Caco-2 (cell line): ENCODE measurements around the gene ALKAL2. TPM values are rescaled to one million over a fixed set of nuclear protein-coding genes. Genes with fewer than 3 reads are reported as not detected.

Source experiments
- BruUV-seq: library from RNA; stranded (reverse); fragments of 400-500 nt; replicated peaks from 2 replicates; lab custom pipeline; 2021; lab: Mats Ljungman, UMichigan
- CTCF ChIA-PET: fragments of 300-600 bp; sonication (Branson Sonifier 250); formaldehyde crosslinking; loops from one replicate; lab custom pipeline; 2022; ENCODE audit warnings: antibody characterized with exemption; lab: Charles Lee
- POLR2A ChIA-PET: fragments of 300-600 bp; sonication (Branson Sonifier 250); formaldehyde crosslinking; loops from one replicate; lab custom pipeline; 2022; ENCODE audit warnings: antibody characterized with exemption; lab: Charles Lee
- DNase-seq, 2 experiments: peaks; one replicate each; pipeline versions ENCODE4 v3.0.0 to v3.0.0-alpha.2; 2020 to 2022
- H3K27me3 ChIP-seq: replicated peaks from 2 replicates; pipeline ENCODE4 v1.6.0; 2011; ENCODE audit warnings: low read length; ENCODE audit not compliant: control insufficient read depth, insufficient read depth
- H3K36me3 ChIP-seq: 2 replicates; pipeline ENCODE4 v1.5.1; 2011; ENCODE audit warnings: low read length; ENCODE audit not compliant: control insufficient read depth, insufficient read depth
- H3K4me1 ChIP-seq: fragments of 250-450 bp; sonication (Bioruptor Pico); 2 replicates; pipeline ENCODE4 v1.5.1; 2020; ENCODE audit warnings: mild to moderate bottlenecking
- H3K4me3 ChIP-seq: 2 replicates; pipeline ENCODE4 v1.5.1; 2011; ENCODE audit warnings: low read depth, mild to moderate bottlenecking, control low read depth, low read length
- H3K9me3 ChIP-seq: fragments of 250-450 bp; sonication (Bioruptor Pico); 2 replicates; pipeline ENCODE4 v1.5.1; 2020; ENCODE audit warnings: mild to moderate bottlenecking, moderate library complexity
- H3K27ac Mint-ChIP-seq: one replicate; pipeline ENCODE4 v1.8.0; 2022; ENCODE audit warnings: mixed read lengths; ENCODE audit not compliant: unreplicated experiment
- H3K27me3 Mint-ChIP-seq: one replicate; pipeline ENCODE4 v1.8.0; 2022; ENCODE audit warnings: mixed read lengths; ENCODE audit not compliant: insufficient read depth, unreplicated experiment
- H3K36me3 Mint-ChIP-seq: one replicate; pipeline ENCODE4 v1.8.0; 2022; ENCODE audit warnings: mild to moderate bottlenecking, mixed read lengths; ENCODE audit not compliant: insufficient read depth, unreplicated experiment
- H3K4me1 Mint-ChIP-seq: one replicate; pipeline ENCODE4 v1.8.0; 2022; ENCODE audit warnings: low read depth, mixed read lengths; ENCODE audit not compliant: unreplicated experiment
- H3K4me3 Mint-ChIP-seq: one replicate; pipeline ENCODE4 v1.8.0; 2022; ENCODE audit warnings: mild to moderate bottlenecking, moderate library complexity, mixed read lengths; ENCODE audit not compliant: unreplicated experiment
- H3K9me3 Mint-ChIP-seq: one replicate; pipeline ENCODE4 v1.8.0; 2022; ENCODE audit warnings: mixed read lengths; ENCODE audit not compliant: unreplicated experiment
- intact Hi-C: fragments of 100-400 bp; cut with micrococcal nuclease; formaldehyde crosslinking; loops from one replicate; pipeline ENCODE4 v1.10.0; 2022; ENCODE audit not compliant: unreplicated experiment
- total RNA-seq: library from RNA; stranded (reverse); gene quantifications from 2 replicates; pipeline ENCODE4 v1.2.3, GENCODE V29; 2022
- TF ChIP-seq, protein P1 (sequence below), 2 experiments: fragments of 200-600 bp in 1 of 2; IDR thresholded peaks; 1 replicate in 1 of 2; 2 replicates in 1 of 2; pipeline versions ENCODE4 v1.5.1 to v1.8.0; 2011 to 2022; ENCODE audit warnings: antibody characterized with exemption in 1 of 2, control low read depth in 1 of 2, inconsistent platforms in 1 of 2, low read depth in 1 of 2, low read length in 1 of 2, mild to moderate bottlenecking in 1 of 2, moderate library complexity in 1 of 2; ENCODE audit not compliant: insufficient read depth in 1 of 2, severe bottlenecking in 1 of 2, unreplicated experiment in 1 of 2

ALKAL2 gene
- total RNA-seq, 1 experiment from 2014 or later, result not detected

GRCh38 chr2:260507-261161 is 27.3 kb downstream of the ALKAL2 start:
- Mint-ChIP-seq H3K27ac (no peak overlapping the region), H3K36me3 (peaks cover 11% of the 10 kb centered on the region), H3K27me3 (no peaks in the 10 kb centered on the region), H3K4me3 (no peak overlapping the region), H3K9me3 (peaks cover 16% of the 10 kb centered on the region), H3K4me1 (peaks cover 17% of the 10 kb centered on the region)
- Histone ChIP-seq H3K4me1 (peaks cover 21% of the 10 kb centered on the region), H3K27me3 (no peaks in the 10 kb centered on the region), H3K36me3 (no peaks in the 10 kb centered on the region; the same call in 1 of the 2 replicates), H3K9me3 (peaks cover 14% of the 10 kb centered on the region; the same call in 1 of the 2 replicates), H3K4me3 (no peak overlapping the region)
- TF ChIP-seq, protein P1, sequence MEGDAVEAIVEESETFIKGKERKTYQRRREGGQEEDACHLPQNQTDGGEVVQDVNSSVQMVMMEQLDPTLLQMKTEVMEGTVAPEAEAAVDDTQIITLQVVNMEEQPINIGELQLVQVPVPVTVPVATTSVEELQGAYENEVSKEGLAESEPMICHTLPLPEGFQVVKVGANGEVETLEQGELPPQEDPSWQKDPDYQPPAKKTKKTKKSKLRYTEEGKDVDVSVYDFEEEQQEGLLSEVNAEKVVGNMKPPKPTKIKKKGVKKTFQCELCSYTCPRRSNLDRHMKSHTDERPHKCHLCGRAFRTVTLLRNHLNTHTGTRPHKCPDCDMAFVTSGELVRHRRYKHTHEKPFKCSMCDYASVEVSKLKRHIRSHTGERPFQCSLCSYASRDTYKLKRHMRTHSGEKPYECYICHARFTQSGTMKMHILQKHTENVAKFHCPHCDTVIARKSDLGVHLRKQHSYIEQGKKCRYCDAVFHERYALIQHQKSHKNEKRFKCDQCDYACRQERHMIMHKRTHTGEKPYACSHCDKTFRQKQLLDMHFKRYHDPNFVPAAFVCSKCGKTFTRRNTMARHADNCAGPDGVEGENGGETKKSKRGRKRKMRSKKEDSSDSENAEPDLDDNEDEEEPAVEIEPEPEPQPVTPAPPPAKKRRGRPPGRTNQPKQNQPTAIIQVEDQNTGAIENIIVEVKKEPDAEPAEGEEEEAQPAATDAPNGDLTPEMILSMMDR (IDR thresholded peaks at IDR 0.05; ENCODE audit: insufficient read depth in 1 of 2, low read depth in 1 of 2, low read length in 1 of 2, severe bottlenecking in 1 of 2, unreplicated experiment in 1 of 2), result no peak
- BruUV-seq, result no TSS peak
- DNase-seq, result peak; percentile 23 to 53
- POLR2A ChIA-PET, result no interaction called here
- intact Hi-C loops, result no loop called here
- CTCF ChIA-PET, result interaction anchor here (1.7 kb wide), 1 partner anchor 14 kb away, joined by 10 read pairs; no protein-coding TSS in a partner anchor

DNA sequence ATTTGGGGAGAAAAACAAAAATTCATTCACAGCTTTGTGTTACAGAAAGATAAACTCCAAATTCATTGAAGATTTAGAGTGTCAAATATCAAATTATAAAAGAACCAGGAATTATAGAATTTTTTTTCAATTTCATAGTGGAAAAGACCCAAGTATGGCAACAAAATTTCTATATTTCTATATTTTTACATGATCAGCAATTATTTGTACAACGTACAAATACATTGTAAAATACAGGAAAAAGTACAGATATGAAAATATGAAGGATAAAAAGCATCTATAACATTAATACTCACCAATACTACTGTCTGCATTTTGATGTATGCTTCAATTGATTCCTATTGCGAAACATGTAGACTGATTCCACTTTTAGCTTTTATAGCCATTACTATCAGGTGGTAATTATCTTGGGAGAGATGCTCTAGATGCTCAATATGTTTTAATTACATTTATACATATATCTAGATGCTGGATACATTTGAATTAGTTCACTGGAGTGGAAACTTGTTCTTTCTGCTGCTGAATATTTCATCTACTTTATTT is 28.0 kb downstream of the ALKAL2 start:
- Histone ChIP-seq H3K27me3 (no peaks in the 10 kb centered on the region), H3K9me3 (peaks cover 14% of the 10 kb centered on the region; the same call in 1 of the 2 replicates), H3K36me3 (no peaks in the 10 kb centered on the region; the same call in 1 of the 2 replicates), H3K4me3 (no peak overlapping the region), H3K4me1 (peaks cover 20% of the 10 kb centered on the region)
- no TSS peak for BruUV-seq
- CTCF ChIA-PET, result no interaction called here
- TF ChIP-seq, protein P1 (IDR thresholded peaks at IDR 0.05; ENCODE audit: insufficient read depth in 1 of 2, low read depth in 1 of 2, low read length in 1 of 2, severe bottlenecking in 1 of 2, unreplicated experiment in 1 of 2), result no peak
- POLR2A ChIA-PET, result no interaction called here
- H3K4me1 Mint-ChIP-seq, result peaks cover 17% of the 10 kb centered on the region
- no peaks in the 10 kb centered on the region for H3K27me3 Mint-ChIP-seq
- DNase-seq, result no peak
- no peak overlapping the region for H3K4me3 Mint-ChIP-seq
- peaks cover 9% of the 10 kb centered on the region for H3K36me3 Mint-ChIP-seq
- H3K9me3 Mint-ChIP-seq, result peaks cover 16% of the 10 kb centered on the region
- intact Hi-C loops, result no loop called here
- H3K27ac Mint-ChIP-seq, result no peak overlapping the region

GRCh38 chr2:258933-259332 is 29.0 kb downstream of the ALKAL2 start:
- H3K27me3 Mint-ChIP-seq, result no peaks in the 10 kb centered on the region
- intact Hi-C loops, result no loop called here
- peaks cover 20% of the 10 kb centered on the region for H3K4me1 ChIP-seq
- H3K36me3 Mint-ChIP-seq, result peaks cover 5% of the 10 kb centered on the region
- H3K36me3 ChIP-seq, result no peaks in the 10 kb centered on the region; the same call in 1 of the 2 replicates
- H3K27ac Mint-ChIP-seq, result no peak overlapping the region
- no peak overlapping the region for H3K4me3 ChIP-seq
- no peak for DNase-seq
- H3K4me1 Mint-ChIP-seq, result peaks cover 17% of the 10 kb centered on the region
- ChIA-PET CTCF (no interaction called here), POLR2A (no interaction called here)
- H3K9me3 ChIP-seq, result peaks cover 12% of the 10 kb centered on the region; the same call in 1 of the 2 replicates
- H3K4me3 Mint-ChIP-seq, result no peak overlapping the region
- BruUV-seq, result no TSS peak
- H3K9me3 Mint-ChIP-seq, result peaks cover 16% of the 10 kb centered on the region
- H3K27me3 ChIP-seq, result no peaks in the 10 kb centered on the region
- TF ChIP-seq, protein P1 (IDR thresholded peaks at IDR 0.05; ENCODE audit: insufficient read depth in 1 of 2, low read depth in 1 of 2, low read length in 1 of 2, severe bottlenecking in 1 of 2, unreplicated experiment in 1 of 2), result no peak
